ENCODE data around the gene PRAMEF1.
"Not testable (repeated sequence)": the region's sequence is repeated elsewhere in the genome, so short reads cannot be mapped to it uniquely, and the experiment has no call there.

PRAMEF1 gene

GRCh38 chr1:12791097-12791496, at the start of gene PRAMEF1:
Gene PRAMEF1 (plus strand): TSS chr1:12791397. CDS start chr1:12793228, 1,831 bp downstream.
- not testable (repeated sequence) for DNase-seq

GRCh38 chr1:12741946-12742345, 49.3 kb upstream of the PRAMEF1 start:
- no peak for DNase-seq

- no peak for DNase-seq
Observed at GRCh38 chr1:12745126-12745991, 45.8 kb upstream of the PRAMEF1 start.

GRCh38 chr1:12745992-12746323, 45.2 kb upstream of the PRAMEF1 start, which contains the start of gene CFAP107:
Gene CFAP107 (plus strand): TSS chr1:12746200. CDS start chr1:12746431, 231 bp downstream.
- DNase-seq: no peak

- no peak for DNase-seq
Observed at GRCh38 chr1:12748778-12749355, 42.3 kb upstream of the PRAMEF1 start.

- no peak for DNase-seq
Observed at GRCh38 chr1:12754738-12755137, 36.5 kb upstream of the PRAMEF1 start.

- DNase-seq: no peak
Observed at GRCh38 chr1:12756273-12756672, 34.9 kb upstream of the PRAMEF1 start.

- DNase-seq: no peak
Observed at GRCh38 chr1:12756768-12757413, 34.3 kb upstream of the PRAMEF1 start.

GRCh38 chr1:12757836-12758235, 33.4 kb upstream of the PRAMEF1 start:
- DNase-seq: no peak

- DNase-seq: no peak
Observed at GRCh38 chr1:12760256-12760795, 30.9 kb upstream of the PRAMEF1 start.

- no peak for DNase-seq
Observed at GRCh38 chr1:12761781-12762180, 29.4 kb upstream of the PRAMEF1 start.

GRCh38 chr1:12762766-12763165, 28.4 kb upstream of the PRAMEF1 start:
- DNase-seq: no peak

GRCh38 chr1:12763479-12763878, 27.7 kb upstream of the PRAMEF1 start:
- DNase-seq: no peak

- no peak for DNase-seq
Observed at GRCh38 chr1:12764016-12764415, 27.2 kb upstream of the PRAMEF1 start.

GRCh38 chr1:12769031-12769430, 22.2 kb upstream of the PRAMEF1 start:
- DNase-seq: no peak

- no peak for DNase-seq
Observed at GRCh38 chr1:12769976-12770505, 21.2 kb upstream of the PRAMEF1 start.

GRCh38 chr1:12770620-12771019, 20.6 kb upstream of the PRAMEF1 start:
- DNase-seq: no peak

GRCh38 chr1:12771186-12771585, 20.0 kb upstream of the PRAMEF1 start:
- DNase-seq: no peak

GRCh38 chr1:12772520-12772919, 18.7 kb upstream of the PRAMEF1 start:
- DNase-seq: no peak

GRCh38 chr1:12773438-12773837, 17.8 kb upstream of the PRAMEF1 start, which contains the start of gene PRAMEF12:
Gene PRAMEF12 (plus strand): TSS chr1:12773738. CDS start chr1:12774868, 1,130 bp downstream.
- DNase-seq: no peak

- DNase-seq: no peak
Observed at GRCh38 chr1:12774801-12775345, 16.3 kb upstream of the PRAMEF1 start.

GRCh38 chr1:12775443-12775842, 15.8 kb upstream of the PRAMEF1 start:
- no peak for DNase-seq
